ENCODE results near the gene TTLL4.

TTLL4 gene

GRCh38 chr2:218710687-218711549 is at the start of gene TTLL4:
TTLL4 (plus strand) TSS chr2:218710835; CDS start chr2:218737677, 26,842 bp downstream.
- H3K27me3 ChIP-seq (ENCODE audit: control insufficient read depth in 2 of 2, insufficient read depth in 2 of 2, low read length in 2 of 2): no peaks in the 10 kb centered on the region
- H3K27ac ChIP-seq (ENCODE audit: low read depth in 2 of 2, low read length in 2 of 2): peak within 1 kb of the TSS; percentile 76 to 88
- H3K4me1 ChIP-seq (ENCODE audit: control insufficient read depth in 2 of 2, insufficient read depth in 2 of 2, low read length in 2 of 2): peaks cover 3 to 6% of the 10 kb centered on the region in 2 donors
- no peaks in the 10 kb centered on the region for H3K36me3 ChIP-seq (ENCODE audit: control insufficient read depth in 2 of 2, insufficient read depth in 2 of 2, low read length in 2 of 2)
- H3K9me3 ChIP-seq (ENCODE audit: control insufficient read depth in 2 of 2, low read length in 2 of 2): no peaks in the 10 kb centered on the region
- peak within 1 kb of the TSS; percentile 82 to 90 for H3K4me3 ChIP-seq (ENCODE audit: low read length in 2 of 2)
- H3K9ac ChIP-seq (ENCODE audit: low read depth in 1 of 2, low read length in 2 of 2): peak within 1 kb of the TSS; percentile 81 to 87

GRCh38 chr2:218662377-218662776 is 48.3 kb upstream of the TTLL4 start:
- Histone ChIP-seq H3K9ac (ENCODE audit: low read depth in 1 of 2, low read length in 2 of 2) (no peak overlapping the region), H3K27ac (ENCODE audit: low read depth in 2 of 2, low read length in 2 of 2) (no peak overlapping the region), H3K9me3 (ENCODE audit: control insufficient read depth in 2 of 2, low read length in 2 of 2) (no peaks in the 10 kb centered on the region), H3K27me3 (ENCODE audit: control insufficient read depth in 2 of 2, insufficient read depth in 2 of 2, low read length in 2 of 2) (no peaks in the 10 kb centered on the region), H3K4me1 (ENCODE audit: control insufficient read depth in 2 of 2, insufficient read depth in 2 of 2, low read length in 2 of 2) (peaks cover 12 to 14% of the 10 kb centered on the region in 2 donors), H3K4me3 (ENCODE audit: low read length in 2 of 2) (no peak overlapping the region), H3K36me3 (ENCODE audit: control insufficient read depth in 2 of 2, insufficient read depth in 2 of 2, low read length in 2 of 2) (peaks cover 46 to 48% of the 10 kb centered on the region in 2 donors)

GRCh38 chr2:218662827-218663226 is 47.8 kb upstream of the TTLL4 start:
- H3K36me3 ChIP-seq (ENCODE audit: control insufficient read depth in 2 of 2, insufficient read depth in 2 of 2, low read length in 2 of 2): peaks cover 50 to 52% of the 10 kb centered on the region in 2 donors
- H3K4me1 ChIP-seq (ENCODE audit: control insufficient read depth in 2 of 2, insufficient read depth in 2 of 2, low read length in 2 of 2): peaks cover 12 to 14% of the 10 kb centered on the region in 2 donors
- no peaks in the 10 kb centered on the region for H3K27me3 ChIP-seq (ENCODE audit: control insufficient read depth in 2 of 2, insufficient read depth in 2 of 2, low read length in 2 of 2)
- H3K9ac ChIP-seq (ENCODE audit: low read depth in 1 of 2, low read length in 2 of 2): no peak overlapping the region
- H3K27ac ChIP-seq (ENCODE audit: low read depth in 2 of 2, low read length in 2 of 2): no peak overlapping the region
- no peak overlapping the region for H3K4me3 ChIP-seq (ENCODE audit: low read length in 2 of 2)
- no peaks in the 10 kb centered on the region for H3K9me3 ChIP-seq (ENCODE audit: control insufficient read depth in 2 of 2, low read length in 2 of 2)

- Histone ChIP-seq H3K4me3 (ENCODE audit: low read length in 2 of 2) (no peak overlapping the region), H3K36me3 (ENCODE audit: control insufficient read depth in 2 of 2, insufficient read depth in 2 of 2, low read length in 2 of 2) (peaks cover 56 to 57% of the 10 kb centered on the region in 2 donors), H3K4me1 (ENCODE audit: control insufficient read depth in 2 of 2, insufficient read depth in 2 of 2, low read length in 2 of 2) (peaks cover 5 to 9% of the 10 kb centered on the region in 2 donors), H3K27me3 (ENCODE audit: control insufficient read depth in 2 of 2, insufficient read depth in 2 of 2, low read length in 2 of 2) (no peaks in the 10 kb centered on the region), H3K9me3 (ENCODE audit: control insufficient read depth in 2 of 2, low read length in 2 of 2) (no peaks in the 10 kb centered on the region), H3K27ac (ENCODE audit: low read depth in 2 of 2, low read length in 2 of 2) (no peak overlapping the region), H3K9ac (ENCODE audit: low read depth in 1 of 2, low read length in 2 of 2) (no peak overlapping the region)
Observed at GRCh38 chr2:218663901-218664300, 46.7 kb upstream of the TTLL4 start.

GRCh38 chr2:218664653-218665052 is 46.0 kb upstream of the TTLL4 start:
- H3K4me3 ChIP-seq (ENCODE audit: low read length in 2 of 2): no peak overlapping the region
- no peak overlapping the region for H3K9ac ChIP-seq (ENCODE audit: low read depth in 1 of 2, low read length in 2 of 2)
- peaks cover 4 to 9% of the 10 kb centered on the region in 2 donors for H3K4me1 ChIP-seq (ENCODE audit: control insufficient read depth in 2 of 2, insufficient read depth in 2 of 2, low read length in 2 of 2)
- peaks cover 56 to 58% of the 10 kb centered on the region in 2 donors for H3K36me3 ChIP-seq (ENCODE audit: control insufficient read depth in 2 of 2, insufficient read depth in 2 of 2, low read length in 2 of 2)
- H3K9me3 ChIP-seq (ENCODE audit: control insufficient read depth in 2 of 2, low read length in 2 of 2): no peaks in the 10 kb centered on the region
- H3K27ac ChIP-seq (ENCODE audit: low read depth in 2 of 2, low read length in 2 of 2): no peak overlapping the region
- no peaks in the 10 kb centered on the region for H3K27me3 ChIP-seq (ENCODE audit: control insufficient read depth in 2 of 2, insufficient read depth in 2 of 2, low read length in 2 of 2)

GRCh38 chr2:218671097-218671653 is 39.5 kb upstream of the TTLL4 start:
- peak overlapping the region; percentile 52 to 66 for H3K27ac ChIP-seq (ENCODE audit: low read depth in 2 of 2, low read length in 2 of 2)
- peaks cover 13% of the 10 kb centered on the region in 2 donors for H3K4me1 ChIP-seq (ENCODE audit: control insufficient read depth in 2 of 2, insufficient read depth in 2 of 2, low read length in 2 of 2)
- H3K27me3 ChIP-seq (ENCODE audit: control insufficient read depth in 2 of 2, insufficient read depth in 2 of 2, low read length in 2 of 2): no peaks in the 10 kb centered on the region
- H3K9me3 ChIP-seq (ENCODE audit: control insufficient read depth in 2 of 2, low read length in 2 of 2): no peaks in the 10 kb centered on the region
- H3K36me3 ChIP-seq (ENCODE audit: control insufficient read depth in 2 of 2, insufficient read depth in 2 of 2, low read length in 2 of 2): peaks cover 14 to 22% of the 10 kb centered on the region in 2 donors
- peak overlapping the region; percentile 77 to 94 for H3K4me3 ChIP-seq (ENCODE audit: low read length in 2 of 2)
- peak overlapping the region; percentile 77 to 80 for H3K9ac ChIP-seq (ENCODE audit: low read depth in 1 of 2, low read length in 2 of 2)

- Histone ChIP-seq H3K9ac (ENCODE audit: low read depth in 1 of 2, low read length in 2 of 2) (peak within 1 kb of the TSS; percentile 77 to 80), H3K36me3 (ENCODE audit: control insufficient read depth in 2 of 2, insufficient read depth in 2 of 2, low read length in 2 of 2) (peaks cover 9 to 18% of the 10 kb centered on the region in 2 donors), H3K27me3 (ENCODE audit: control insufficient read depth in 2 of 2, insufficient read depth in 2 of 2, low read length in 2 of 2) (no peaks in the 10 kb centered on the region), H3K27ac (ENCODE audit: low read depth in 2 of 2, low read length in 2 of 2) (peak within 1 kb of the TSS; percentile 52 to 66), H3K9me3 (ENCODE audit: control insufficient read depth in 2 of 2, low read length in 2 of 2) (no peaks in the 10 kb centered on the region), H3K4me1 (ENCODE audit: control insufficient read depth in 2 of 2, insufficient read depth in 2 of 2, low read length in 2 of 2) (peaks cover 13% of the 10 kb centered on the region in 2 donors), H3K4me3 (ENCODE audit: low read length in 2 of 2) (peak within 1 kb of the TSS; percentile 77 to 94)
Observed at GRCh38 chr2:218671654-218672566, 38.7 kb upstream of the TTLL4 start, which contains the start of the genes RNF25 and STK36. RNF25 (minus strand) TSS chr2:218672002; CDS start chr2:218671970, 32 bp downstream. STK36 (plus strand) TSS chr2:218672086; CDS start chr2:218672830, 744 bp downstream.

GRCh38 chr2:218679119-218679518 is 31.5 kb upstream of the TTLL4 start:
- Histone ChIP-seq H3K9me3 (ENCODE audit: control insufficient read depth in 2 of 2, low read length in 2 of 2) (no peaks in the 10 kb centered on the region), H3K9ac (ENCODE audit: low read depth in 1 of 2, low read length in 2 of 2) (no peak overlapping the region), H3K27me3 (ENCODE audit: control insufficient read depth in 2 of 2, insufficient read depth in 2 of 2, low read length in 2 of 2) (no peaks in the 10 kb centered on the region), H3K27ac (ENCODE audit: low read depth in 2 of 2, low read length in 2 of 2) (no peak overlapping the region), H3K4me3 (ENCODE audit: low read length in 2 of 2) (no peak overlapping the region), H3K4me1 (ENCODE audit: control insufficient read depth in 2 of 2, insufficient read depth in 2 of 2, low read length in 2 of 2) (no peaks in the 10 kb centered on the region), H3K36me3 (ENCODE audit: control insufficient read depth in 2 of 2, insufficient read depth in 2 of 2, low read length in 2 of 2) (peaks cover 7 to 16% of the 10 kb centered on the region in 2 donors)

- no peaks in the 10 kb centered on the region for H3K27me3 ChIP-seq (ENCODE audit: control insufficient read depth in 2 of 2, insufficient read depth in 2 of 2, low read length in 2 of 2)
- no peak overlapping the region for H3K9ac ChIP-seq (ENCODE audit: low read depth in 1 of 2, low read length in 2 of 2)
- H3K27ac ChIP-seq (ENCODE audit: low read depth in 2 of 2, low read length in 2 of 2): no peak overlapping the region
- H3K4me1 ChIP-seq (ENCODE audit: control insufficient read depth in 2 of 2, insufficient read depth in 2 of 2, low read length in 2 of 2): no peaks in the 10 kb centered on the region
- no peak overlapping the region for H3K4me3 ChIP-seq (ENCODE audit: low read length in 2 of 2)
- peaks cover 10 to 19% of the 10 kb centered on the region in 2 donors for H3K36me3 ChIP-seq (ENCODE audit: control insufficient read depth in 2 of 2, insufficient read depth in 2 of 2, low read length in 2 of 2)
- H3K9me3 ChIP-seq (ENCODE audit: control insufficient read depth in 2 of 2, low read length in 2 of 2): no peaks in the 10 kb centered on the region
Observed at GRCh38 chr2:218680061-218680460, 30.6 kb upstream of the TTLL4 start.
